Measurements from ENCODE around the gene PPP2R2B.
"Not testable (repeated sequence)": the region's sequence is repeated elsewhere in the genome, so short reads cannot be mapped to it uniquely, and the experiment has no call there.

Gene PPP2R2B

DNA sequence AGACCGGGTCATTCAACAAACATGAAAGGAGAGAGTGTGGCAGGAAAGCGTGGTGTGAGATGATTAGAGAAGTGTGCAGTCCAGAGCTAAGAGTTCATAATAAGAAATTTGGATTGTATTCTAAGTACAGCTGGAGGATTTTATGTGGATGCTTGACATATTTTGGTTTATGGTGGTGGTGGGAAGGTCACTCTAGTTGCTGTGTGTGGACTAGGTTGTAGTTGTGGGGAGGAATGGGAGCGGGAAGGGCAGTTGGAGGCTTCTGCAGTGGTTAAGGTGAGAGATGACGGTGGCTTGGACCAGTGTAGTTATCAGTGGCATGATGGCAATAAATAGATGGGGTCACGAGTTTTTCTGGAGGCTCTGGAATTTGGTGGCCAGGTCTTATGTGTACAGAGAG is 316.8 kb downstream of the PPP2R2B start:
- no peak overlapping the region for H2AFZ ChIP-seq (ENCODE audit: low read length, unreplicated experiment)
- peaks cover 3% of the 10 kb centered on the region for H3K4me1 ChIP-seq (ENCODE audit: control insufficient read depth, insufficient read depth, low read length, unreplicated experiment)
- H3K36me3 ChIP-seq (ENCODE audit: insufficient read depth, low read length), result no peaks in the 10 kb centered on the region
- H3K27me3 ChIP-seq (ENCODE audit: insufficient read depth, low read length), result peaks cover 11% of the 10 kb centered on the region; the same call in 1 of the 2 replicates
- H3K27ac ChIP-seq (ENCODE audit: low read depth, low read length), result no peak overlapping the region
- no peaks in the 10 kb centered on the region for H3K79me2 ChIP-seq (ENCODE audit: control insufficient read depth, insufficient read depth, low read length, unreplicated experiment)
- no peak overlapping the region for H3K4me3 ChIP-seq (ENCODE audit: low read depth, low read length)

DNA sequence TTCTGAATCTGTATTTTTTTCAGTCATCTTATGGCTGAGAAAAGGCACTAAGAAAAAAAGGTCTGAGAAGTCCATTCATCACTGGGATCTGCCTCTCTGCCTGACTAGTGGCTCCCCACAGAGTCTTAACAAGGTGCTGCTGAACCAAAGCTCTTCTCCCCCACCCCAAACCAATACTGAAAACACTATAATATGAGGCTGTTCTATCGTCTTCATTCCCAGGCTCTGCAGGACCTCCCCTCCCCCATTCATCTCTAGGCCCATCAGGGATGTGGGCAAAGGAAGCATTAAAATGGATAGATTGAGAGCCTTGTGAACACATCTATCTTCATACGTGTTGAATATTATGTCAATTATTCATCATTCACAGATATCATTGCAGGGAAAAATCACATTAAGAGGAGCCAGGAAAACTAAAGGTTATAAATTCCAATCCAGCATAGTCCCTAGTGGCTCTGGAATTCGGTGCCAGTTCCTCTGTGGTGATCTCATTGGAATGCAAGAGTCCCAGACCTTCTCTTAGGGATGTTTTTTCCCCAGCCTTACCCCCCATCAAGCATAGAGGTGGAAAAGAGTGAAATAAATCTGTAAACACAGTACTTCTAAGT is 318.2 kb downstream of the PPP2R2B start:
- H3K4me1 ChIP-seq (ENCODE audit: control insufficient read depth, insufficient read depth, low read length, unreplicated experiment), result peaks cover 3% of the 10 kb centered on the region
- no peaks in the 10 kb centered on the region for H3K79me2 ChIP-seq (ENCODE audit: control insufficient read depth, insufficient read depth, low read length, unreplicated experiment)
- no peak overlapping the region for H3K4me3 ChIP-seq (ENCODE audit: low read depth, low read length)
- H3K27ac ChIP-seq (ENCODE audit: low read depth, low read length), result no peak overlapping the region
- no peak overlapping the region for H2AFZ ChIP-seq (ENCODE audit: low read length, unreplicated experiment)
- no peaks in the 10 kb centered on the region for H3K36me3 ChIP-seq (ENCODE audit: insufficient read depth, low read length)
- H3K27me3 ChIP-seq (ENCODE audit: insufficient read depth, low read length), result peaks cover 17% of the 10 kb centered on the region

DNA sequence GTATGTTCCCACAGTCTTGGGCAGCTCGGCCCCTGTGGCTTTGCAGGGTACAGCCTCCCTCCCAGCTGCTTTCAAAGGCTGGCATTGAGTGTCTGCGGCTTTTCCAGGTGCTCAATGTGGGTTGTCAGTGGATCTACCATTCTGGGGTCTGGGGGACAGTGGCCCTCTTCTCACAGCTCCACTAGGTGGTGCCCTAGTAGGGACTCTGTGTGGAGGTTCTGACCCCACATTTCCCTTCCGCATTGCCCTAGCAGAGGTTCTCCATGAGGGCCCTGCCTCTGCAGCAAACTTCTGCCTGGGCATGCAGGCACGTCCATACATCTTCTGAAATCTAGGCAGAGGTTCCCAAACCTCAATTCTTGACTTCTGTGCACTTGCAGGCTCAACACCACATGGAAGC is 321.7 kb downstream of the PPP2R2B start:
- peaks cover 39% of the 10 kb centered on the region for H3K27me3 ChIP-seq (ENCODE audit: insufficient read depth, low read length)
- not testable (repeated sequence) for H3K36me3 ChIP-seq (ENCODE audit: insufficient read depth, low read length); H3K4me1 ChIP-seq (ENCODE audit: control insufficient read depth, insufficient read depth, low read length, unreplicated experiment); H3K4me3 ChIP-seq (ENCODE audit: low read depth, low read length); H2AFZ ChIP-seq (ENCODE audit: low read length, unreplicated experiment); H3K27ac ChIP-seq (ENCODE audit: low read depth, low read length); H3K79me2 ChIP-seq (ENCODE audit: control insufficient read depth, insufficient read depth, low read length, unreplicated experiment)

DNA sequence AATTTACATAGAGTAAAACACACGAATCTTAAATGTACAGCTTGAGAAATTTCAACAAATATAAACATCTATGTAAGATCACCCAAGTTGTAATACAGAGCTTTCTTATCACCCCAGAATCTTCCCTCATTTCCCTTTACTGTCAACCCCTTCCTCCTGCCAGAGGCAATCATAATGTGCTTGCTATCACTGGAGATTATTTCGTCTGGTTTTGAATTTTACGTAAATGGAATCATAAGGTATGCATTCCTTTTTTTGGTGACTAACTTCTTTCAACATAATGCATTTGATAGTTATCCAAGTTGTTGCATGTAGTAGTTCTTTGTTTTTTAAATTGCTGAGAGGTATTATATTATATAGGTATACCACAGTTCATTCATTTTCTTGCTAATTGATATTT is 325.1 kb downstream of the PPP2R2B start:
- Histone ChIP-seq H3K4me3 (ENCODE audit: low read depth, low read length) (no peak overlapping the region), H3K36me3 (ENCODE audit: insufficient read depth, low read length) (no peaks in the 10 kb centered on the region), H2AFZ (ENCODE audit: low read length, unreplicated experiment) (no peak overlapping the region), H3K79me2 (ENCODE audit: control insufficient read depth, insufficient read depth, low read length, unreplicated experiment) (no peaks in the 10 kb centered on the region), H3K4me1 (ENCODE audit: control insufficient read depth, insufficient read depth, low read length, unreplicated experiment) (no peaks in the 10 kb centered on the region), H3K27ac (ENCODE audit: low read depth, low read length) (no peak overlapping the region), H3K27me3 (ENCODE audit: insufficient read depth, low read length) (peaks cover 64% of the 10 kb centered on the region)

DNA sequence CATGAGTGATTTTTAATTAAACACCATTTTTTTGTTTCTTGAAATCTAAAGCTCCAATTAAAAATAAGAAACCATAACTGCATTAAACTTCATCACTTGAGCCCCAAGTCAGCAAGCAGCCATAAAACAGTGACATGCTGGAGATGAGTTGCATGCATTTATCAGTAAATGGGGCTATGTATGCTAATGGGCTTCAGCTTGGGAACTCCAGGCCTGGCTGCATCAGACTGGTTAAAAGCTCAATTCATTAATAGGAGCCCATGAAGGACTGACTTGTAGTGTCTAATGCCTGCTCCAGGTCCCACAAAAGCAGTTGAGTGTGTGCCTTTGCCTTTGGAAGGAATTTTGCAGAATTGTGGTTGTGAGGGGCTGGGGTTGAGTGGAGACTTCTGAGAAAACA is 328.9 kb downstream of the PPP2R2B start:
- H3K4me1 ChIP-seq (ENCODE audit: control insufficient read depth, insufficient read depth, low read length, unreplicated experiment), result no peaks in the 10 kb centered on the region
- no peak overlapping the region for H3K4me3 ChIP-seq (ENCODE audit: low read depth, low read length)
- H2AFZ ChIP-seq (ENCODE audit: low read length, unreplicated experiment), result no peak overlapping the region
- no peak overlapping the region for H3K27ac ChIP-seq (ENCODE audit: low read depth, low read length)
- peaks cover 74% of the 10 kb centered on the region for H3K27me3 ChIP-seq (ENCODE audit: insufficient read depth, low read length)
- no peaks in the 10 kb centered on the region for H3K79me2 ChIP-seq (ENCODE audit: control insufficient read depth, insufficient read depth, low read length, unreplicated experiment)
- no peaks in the 10 kb centered on the region for H3K36me3 ChIP-seq (ENCODE audit: insufficient read depth, low read length)

DNA sequence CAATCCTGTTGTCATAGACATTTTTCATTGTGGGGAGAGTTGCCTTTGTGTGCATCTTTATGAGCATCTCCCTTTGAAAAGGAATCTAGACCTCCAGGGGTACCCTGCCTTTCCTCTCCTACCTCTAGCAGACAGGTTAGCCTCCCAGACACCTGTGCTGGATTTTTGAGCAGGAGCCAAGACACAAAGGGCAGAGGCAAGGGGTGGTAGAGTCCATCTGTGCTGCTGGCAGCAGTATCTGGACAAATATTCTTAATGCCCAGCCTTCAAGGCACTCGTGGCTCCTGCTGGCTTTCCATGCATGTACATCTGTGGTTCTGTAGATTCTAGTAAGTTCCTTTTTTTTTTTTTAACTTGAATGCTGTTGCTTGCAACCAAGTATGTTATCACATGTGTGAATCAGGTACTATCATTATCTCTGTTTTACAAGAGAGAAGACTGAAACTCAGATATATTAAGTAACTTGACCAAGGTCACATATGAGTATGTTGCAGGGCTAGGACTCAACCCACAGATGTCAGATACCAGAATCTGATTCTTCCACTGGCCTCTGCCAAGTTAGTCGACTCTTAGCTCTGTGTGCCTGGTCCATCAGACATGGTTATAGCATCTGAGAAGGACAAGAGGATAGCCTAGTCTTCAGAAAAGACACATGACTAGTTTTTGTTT is 329.6 kb downstream of the PPP2R2B start:
- Histone ChIP-seq H3K4me3 (ENCODE audit: low read depth, low read length) (no peak overlapping the region), H3K36me3 (ENCODE audit: insufficient read depth, low read length) (no peaks in the 10 kb centered on the region), H3K27ac (ENCODE audit: low read depth, low read length) (no peak overlapping the region), H3K27me3 (ENCODE audit: insufficient read depth, low read length) (peaks cover 67% of the 10 kb centered on the region), H3K4me1 (ENCODE audit: control insufficient read depth, insufficient read depth, low read length, unreplicated experiment) (no peaks in the 10 kb centered on the region), H3K79me2 (ENCODE audit: control insufficient read depth, insufficient read depth, low read length, unreplicated experiment) (no peaks in the 10 kb centered on the region), H2AFZ (ENCODE audit: low read length, unreplicated experiment) (no peak overlapping the region)

DNA sequence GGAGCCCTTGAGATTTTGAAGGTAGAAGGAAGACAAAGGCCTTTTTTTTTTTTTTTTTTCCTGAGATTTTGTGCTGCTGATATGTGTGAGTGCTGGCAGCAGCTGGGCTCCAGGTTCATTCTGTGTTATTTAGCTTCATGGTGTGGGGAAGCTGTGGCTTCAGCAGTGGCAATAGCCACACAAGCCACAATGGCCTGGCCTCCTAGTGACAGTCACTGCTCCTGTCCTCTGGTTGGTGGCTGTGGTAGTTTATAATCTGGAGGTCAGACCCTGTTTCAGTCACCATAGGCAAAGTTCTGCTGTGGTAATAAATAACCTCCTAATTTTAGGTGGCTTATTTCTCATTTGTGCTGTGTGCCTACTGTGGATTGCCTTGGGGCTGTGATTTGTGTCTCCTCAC is 334.3 kb downstream of the PPP2R2B start:
- H3K36me3 ChIP-seq (ENCODE audit: insufficient read depth, low read length), result no peaks in the 10 kb centered on the region
- H3K27ac ChIP-seq (ENCODE audit: low read depth, low read length), result no peak overlapping the region
- H3K27me3 ChIP-seq (ENCODE audit: insufficient read depth, low read length), result peaks cover 29% of the 10 kb centered on the region
- H2AFZ ChIP-seq (ENCODE audit: low read length, unreplicated experiment), result no peak overlapping the region
- no peak overlapping the region for H3K4me3 ChIP-seq (ENCODE audit: low read depth, low read length)
- H3K4me1 ChIP-seq (ENCODE audit: control insufficient read depth, insufficient read depth, low read length, unreplicated experiment), result no peaks in the 10 kb centered on the region
- H3K79me2 ChIP-seq (ENCODE audit: control insufficient read depth, insufficient read depth, low read length, unreplicated experiment), result no peaks in the 10 kb centered on the region

DNA sequence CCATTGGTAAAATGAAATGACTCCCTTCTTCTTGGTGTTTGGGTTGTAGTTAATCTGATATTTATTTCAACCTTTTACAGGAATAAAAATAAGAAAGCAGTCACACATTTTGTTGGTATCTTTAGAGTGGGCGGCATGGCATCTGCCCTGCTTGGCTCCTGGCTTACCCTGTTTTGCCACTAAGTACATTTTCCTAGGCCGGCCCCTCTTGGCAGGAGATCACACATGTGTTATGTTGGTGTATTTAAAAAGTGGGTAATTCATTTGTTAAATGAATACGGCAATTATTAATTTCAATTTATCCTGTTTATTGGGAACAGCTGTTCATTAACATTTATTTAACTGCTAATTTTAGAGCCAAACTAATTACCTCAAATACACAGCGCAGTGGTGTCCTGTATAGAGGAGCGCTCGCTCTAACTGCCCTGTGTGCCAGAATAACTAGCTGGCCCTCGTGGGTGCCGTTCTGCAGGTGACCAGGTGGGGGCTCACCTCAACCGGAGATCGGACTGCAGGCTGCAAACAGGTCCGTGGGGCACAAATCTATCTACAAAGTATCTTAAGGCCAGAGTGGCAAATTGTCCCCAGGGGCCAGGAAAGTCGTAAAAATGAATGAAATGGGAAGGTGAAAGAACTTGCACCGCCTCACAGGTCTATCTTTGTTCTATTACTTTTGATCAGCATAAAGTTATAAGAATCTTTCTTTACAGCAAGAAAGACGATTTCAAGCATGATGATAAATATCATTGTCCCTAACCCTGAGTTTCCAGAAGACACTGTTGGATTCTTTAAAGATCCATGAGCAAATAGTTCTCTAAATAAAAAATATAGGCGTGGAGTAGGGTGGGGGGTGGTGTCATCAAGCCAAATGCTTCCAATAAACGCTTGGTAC is 336.4 kb downstream of the PPP2R2B start:
- Histone ChIP-seq H2AFZ (ENCODE audit: low read length, unreplicated experiment) (no peak overlapping the region), H3K36me3 (ENCODE audit: insufficient read depth, low read length) (no peaks in the 10 kb centered on the region), H3K27ac (ENCODE audit: low read depth, low read length) (no peak overlapping the region), H3K79me2 (ENCODE audit: control insufficient read depth, insufficient read depth, low read length, unreplicated experiment) (no peaks in the 10 kb centered on the region), H3K4me1 (ENCODE audit: control insufficient read depth, insufficient read depth, low read length, unreplicated experiment) (no peaks in the 10 kb centered on the region), H3K27me3 (ENCODE audit: insufficient read depth, low read length) (peaks cover 22% of the 10 kb centered on the region), H3K4me3 (ENCODE audit: low read depth, low read length) (no peak overlapping the region)

DNA sequence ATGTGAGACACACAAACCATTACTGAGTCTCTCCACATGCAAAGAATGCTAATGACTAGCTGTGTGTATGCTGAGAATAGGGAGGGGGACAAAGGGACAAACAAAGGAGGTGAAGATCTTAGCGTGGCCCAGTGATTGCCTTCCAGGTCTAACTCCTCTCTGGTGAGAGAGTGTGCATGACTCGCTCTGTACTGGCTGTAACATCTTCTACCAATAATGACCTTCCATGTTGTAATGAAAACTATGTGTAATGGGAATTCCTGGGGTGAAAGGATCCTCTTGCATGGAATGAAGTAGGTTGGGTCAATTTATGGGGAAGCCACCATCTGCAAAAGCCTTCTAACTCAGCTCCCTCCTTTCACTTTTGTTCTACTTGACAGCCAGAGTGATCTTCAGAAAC is 338.1 kb downstream of the PPP2R2B start:
- H2AFZ ChIP-seq (ENCODE audit: low read length, unreplicated experiment), result no peak overlapping the region

DNA sequence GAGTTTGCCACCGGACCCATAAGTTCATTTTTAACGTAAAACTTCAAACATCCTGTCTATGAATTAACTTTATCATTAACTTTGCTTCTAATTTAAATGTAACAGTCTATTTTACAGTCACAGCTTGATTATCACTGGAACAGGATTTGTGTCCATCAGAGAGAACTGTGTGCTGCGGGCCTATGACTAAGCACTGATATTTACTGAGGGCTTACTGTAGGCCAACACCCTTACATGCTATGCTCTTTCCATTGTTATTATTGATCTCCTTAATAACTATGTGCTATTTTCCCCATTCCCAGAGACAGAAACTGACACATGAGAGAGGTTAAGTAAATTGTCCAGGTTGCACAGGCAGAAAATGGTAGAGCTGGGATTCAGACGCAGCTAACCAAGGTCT is 338.6 kb downstream of the PPP2R2B start:
- Histone ChIP-seq H3K79me2 (ENCODE audit: control insufficient read depth, insufficient read depth, low read length, unreplicated experiment) (no peaks in the 10 kb centered on the region), H3K27me3 (ENCODE audit: insufficient read depth, low read length) (0 out of 2 replicates have a peak, but pooled peaks cover 7% of the 10 kb centered on the region), H2AFZ (ENCODE audit: low read length, unreplicated experiment) (no peak overlapping the region), H3K4me3 (ENCODE audit: low read depth, low read length) (no peak overlapping the region), H3K27ac (ENCODE audit: low read depth, low read length) (no peak overlapping the region), H3K36me3 (ENCODE audit: insufficient read depth, low read length) (no peaks in the 10 kb centered on the region), H3K4me1 (ENCODE audit: control insufficient read depth, insufficient read depth, low read length, unreplicated experiment) (no peaks in the 10 kb centered on the region)

More for the DNA sequence above, 338.1 kb downstream of the PPP2R2B start:
- H3K27ac ChIP-seq (ENCODE audit: low read depth, low read length), result no peak overlapping the region
- H3K4me1 ChIP-seq (ENCODE audit: control insufficient read depth, insufficient read depth, low read length, unreplicated experiment), result no peaks in the 10 kb centered on the region
- no peak overlapping the region for H3K4me3 ChIP-seq (ENCODE audit: low read depth, low read length)
- H3K27me3 ChIP-seq (ENCODE audit: insufficient read depth, low read length), result peaks cover 10% of the 10 kb centered on the region; the same call in 1 of the 2 replicates
- no peaks in the 10 kb centered on the region for H3K36me3 ChIP-seq (ENCODE audit: insufficient read depth, low read length)
- no peaks in the 10 kb centered on the region for H3K79me2 ChIP-seq (ENCODE audit: control insufficient read depth, insufficient read depth, low read length, unreplicated experiment)

Data from ACC112 (cell line).